A549 treated with dexamethasone at 1 μM for 4 hours (cell line): ENCODE data around the gene SEL1L2. TPM values are rescaled to one million over a fixed set of nuclear protein-coding genes. Genes with fewer than 3 reads are reported as not detected.

ENCODE experiments used
- total RNA-seq: library from RNA; stranded (reverse); fragments of 200-300 nt; extraction: Qiagen RNA extraction; gene quantifications from 5 replicates; pipeline ENCODE4 v1.2.3, GENCODE V29; 2022

Gene SEL1L2, protein sequence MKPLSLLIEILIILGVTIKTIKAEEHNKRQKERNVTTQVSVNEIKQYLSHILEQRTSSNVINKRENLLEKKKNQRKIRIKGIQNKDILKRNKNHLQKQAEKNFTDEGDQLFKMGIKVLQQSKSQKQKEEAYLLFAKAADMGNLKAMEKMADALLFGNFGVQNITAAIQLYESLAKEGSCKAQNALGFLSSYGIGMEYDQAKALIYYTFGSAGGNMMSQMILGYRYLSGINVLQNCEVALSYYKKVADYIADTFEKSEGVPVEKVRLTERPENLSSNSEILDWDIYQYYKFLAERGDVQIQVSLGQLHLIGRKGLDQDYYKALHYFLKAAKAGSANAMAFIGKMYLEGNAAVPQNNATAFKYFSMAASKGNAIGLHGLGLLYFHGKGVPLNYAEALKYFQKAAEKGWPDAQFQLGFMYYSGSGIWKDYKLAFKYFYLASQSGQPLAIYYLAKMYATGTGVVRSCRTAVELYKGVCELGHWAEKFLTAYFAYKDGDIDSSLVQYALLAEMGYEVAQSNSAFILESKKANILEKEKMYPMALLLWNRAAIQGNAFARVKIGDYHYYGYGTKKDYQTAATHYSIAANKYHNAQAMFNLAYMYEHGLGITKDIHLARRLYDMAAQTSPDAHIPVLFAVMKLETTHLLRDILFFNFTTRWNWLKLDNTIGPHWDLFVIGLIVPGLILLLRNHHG
- total RNA-seq, result not detected in 5 replicates

DNA sequence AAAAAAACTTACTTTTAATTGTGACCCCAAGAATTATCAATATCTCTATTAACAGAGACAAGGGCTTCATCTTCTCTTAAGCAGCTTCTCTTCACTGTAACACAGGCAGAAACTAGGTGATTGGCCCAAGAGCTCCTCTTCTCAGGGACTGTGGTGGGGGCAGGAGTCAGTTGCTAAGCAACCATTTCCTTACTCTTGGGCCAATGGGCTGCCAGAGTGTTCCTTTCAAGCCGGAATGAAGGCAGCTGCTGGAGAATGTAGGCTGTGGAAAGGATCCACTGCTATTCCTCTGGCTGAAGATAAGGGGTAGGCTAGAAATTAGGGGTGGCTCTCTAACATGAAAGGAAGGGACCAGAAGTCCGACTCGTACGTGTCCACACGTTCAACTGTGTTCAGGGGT lies at the start of gene SEL1L2:
TSS of gene SEL1L2 (minus strand) at position 150 of the 400 bp plus-strand sequence. CDS start at position 70, 80 bp downstream.

DNA sequence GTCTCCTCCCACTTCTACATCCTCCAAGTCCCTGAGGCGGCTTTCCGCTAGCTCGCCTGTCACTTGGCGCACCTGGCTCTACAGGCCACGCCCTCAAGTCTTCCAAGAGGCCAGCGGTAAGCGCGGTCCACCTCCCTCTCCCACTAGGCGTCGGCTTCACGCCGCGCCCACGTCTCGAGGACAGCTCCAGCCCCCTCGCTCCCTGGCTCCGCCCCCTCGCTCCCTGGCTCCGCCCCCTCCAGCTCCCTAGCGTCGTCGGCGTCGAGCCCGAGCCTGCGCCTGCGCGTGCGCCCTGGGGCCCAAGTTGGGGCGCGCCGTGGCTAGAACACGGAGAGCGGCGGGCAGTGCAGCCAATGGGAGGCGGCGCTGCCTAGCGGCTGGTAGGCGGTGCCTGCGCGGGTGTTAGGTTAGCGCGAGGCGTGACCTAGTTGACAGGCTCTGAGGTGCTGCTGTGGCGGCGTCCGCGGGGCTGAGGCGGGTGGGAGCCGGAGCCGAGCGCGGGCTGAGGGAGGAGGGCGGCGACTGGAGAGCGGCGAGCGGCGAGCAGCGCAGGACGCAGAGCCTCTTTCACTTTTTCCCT lies 4.8 kb upstream of the SEL1L2 start, which contains the start of gene MACROD2:
TSS of gene MACROD2 (plus strand) at position 431 of the 580 bp plus-strand sequence.

Other genes with a start within 250 kb of the SEL1L2 start
- 21.6 to 28.3 TPM (median 24.1 TPM) in 5 replicates for gene ESF1, start 205.7 kb downstream of the SEL1L2 start, total RNA-seq
- gene NDUFAF5, start 205.6 kb downstream of the SEL1L2 start, total RNA-seq, result 32.3 to 37.3 TPM (median 36.1 TPM) in 5 replicates
- 0.26 to 0.64 TPM (median 0.51 TPM) in 5 replicates for gene MACROD2, start 4.9 kb upstream of the SEL1L2 start, total RNA-seq